Measurements from ENCODE around the gene GLRX5.
"Not testable (repeated sequence)": the region's sequence is repeated elsewhere in the genome, so short reads cannot be mapped to it uniquely, and the experiment has no call there.

GLRX5 gene

GRCh38 chr14:95499354-95499750, 35.5 kb upstream of the GLRX5 start:
- DNase-seq: no peak

GRCh38 chr14:95500201-95500681, 34.6 kb upstream of the GLRX5 start:
- DNase-seq: no peak

DNA sequence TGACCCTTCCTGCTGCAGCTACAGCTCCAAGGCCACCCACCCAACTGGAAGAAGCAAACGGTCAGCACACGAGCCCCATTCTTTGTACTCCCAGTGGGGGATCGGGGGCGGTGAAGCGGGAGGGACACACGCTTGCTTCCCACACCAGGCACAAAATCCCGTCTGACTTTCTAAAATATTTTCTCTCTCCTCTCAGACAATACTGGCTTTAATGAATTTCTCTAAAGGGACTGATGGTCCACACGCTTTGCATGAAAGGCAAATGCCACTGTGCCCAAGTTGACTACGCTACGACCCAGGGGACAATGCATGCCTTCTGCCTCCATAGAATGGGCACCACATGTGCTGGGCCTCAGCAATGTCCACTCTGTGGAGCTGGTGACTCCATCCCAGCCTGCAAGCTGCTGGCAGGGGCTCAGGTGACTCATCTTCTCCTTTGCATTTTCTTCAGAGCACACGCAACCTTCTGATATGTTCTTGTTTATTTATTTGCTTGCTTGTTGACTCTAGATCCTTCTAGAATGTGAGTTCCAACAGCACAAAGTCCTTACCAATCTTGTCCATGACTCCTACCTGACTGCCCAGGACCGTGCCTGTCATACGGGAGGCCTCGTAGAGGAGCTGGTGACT, 34.0 kb upstream of the GLRX5 start:
- DNase-seq: no peak

DNA sequence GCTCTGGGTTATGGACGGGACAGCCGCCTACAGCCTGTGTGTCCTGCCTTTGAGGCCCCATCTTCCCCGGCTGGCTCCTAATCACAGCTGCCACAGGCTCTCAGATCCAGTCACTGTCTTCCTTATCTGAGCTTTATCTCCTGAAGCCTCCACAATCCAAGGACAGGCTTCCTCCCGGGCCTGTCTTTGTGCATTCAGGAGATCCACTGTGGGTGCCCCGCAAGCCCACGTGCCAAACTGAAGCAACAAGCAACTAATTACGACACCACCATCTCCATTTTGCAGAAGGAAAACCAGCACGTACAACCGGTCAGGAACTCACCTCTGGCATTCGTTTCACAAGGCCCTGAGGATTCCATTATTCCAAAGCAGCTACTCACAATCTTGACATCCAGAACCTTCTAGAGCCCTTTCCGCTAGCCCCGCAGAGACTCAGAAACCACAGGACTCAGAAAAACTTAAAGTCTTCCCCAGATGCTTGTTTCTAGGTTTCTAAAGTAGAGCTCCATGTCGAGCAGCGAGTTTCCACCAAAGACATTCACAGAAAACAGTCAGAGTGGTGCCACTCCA, 32.4 kb upstream of the GLRX5 start:
- no peak for DNase-seq

DNA sequence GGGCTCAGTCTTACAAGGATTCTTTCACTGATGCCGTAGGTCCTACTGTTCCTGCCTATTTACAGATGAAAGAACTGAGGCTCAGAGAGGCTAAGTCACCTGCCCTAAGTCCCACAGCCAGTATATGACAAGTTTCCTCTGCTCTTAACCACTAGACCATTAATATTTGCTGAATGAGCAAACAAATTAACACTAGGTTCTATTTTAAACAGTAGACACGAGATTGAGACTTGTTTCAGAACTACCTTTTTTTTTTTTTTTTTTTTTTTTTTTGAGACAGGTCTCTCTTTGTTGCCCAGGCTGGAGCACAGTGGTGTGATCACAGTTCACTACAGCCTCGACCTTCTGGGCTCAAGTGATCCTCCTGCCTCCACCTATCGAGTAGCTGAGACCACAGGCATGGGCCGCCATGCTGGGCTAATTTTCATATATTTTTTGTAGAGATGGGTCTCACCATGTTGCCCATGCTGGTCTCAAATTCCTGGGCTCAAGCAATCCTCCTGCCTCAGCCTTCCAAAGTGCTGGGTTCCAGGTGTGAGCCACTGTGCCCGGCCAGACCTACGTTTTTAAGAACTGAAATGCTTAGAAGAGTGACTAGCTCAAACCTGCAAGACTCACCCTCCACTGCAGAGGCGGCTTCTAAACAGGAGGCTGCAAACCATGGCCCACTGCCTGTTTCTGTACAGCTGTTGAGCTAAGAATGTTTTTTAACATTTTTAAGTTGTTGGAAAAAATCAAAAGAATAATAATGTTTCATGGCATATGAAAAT, 31.3 kb upstream of the GLRX5 start:
- DNase-seq: no peak

DNA sequence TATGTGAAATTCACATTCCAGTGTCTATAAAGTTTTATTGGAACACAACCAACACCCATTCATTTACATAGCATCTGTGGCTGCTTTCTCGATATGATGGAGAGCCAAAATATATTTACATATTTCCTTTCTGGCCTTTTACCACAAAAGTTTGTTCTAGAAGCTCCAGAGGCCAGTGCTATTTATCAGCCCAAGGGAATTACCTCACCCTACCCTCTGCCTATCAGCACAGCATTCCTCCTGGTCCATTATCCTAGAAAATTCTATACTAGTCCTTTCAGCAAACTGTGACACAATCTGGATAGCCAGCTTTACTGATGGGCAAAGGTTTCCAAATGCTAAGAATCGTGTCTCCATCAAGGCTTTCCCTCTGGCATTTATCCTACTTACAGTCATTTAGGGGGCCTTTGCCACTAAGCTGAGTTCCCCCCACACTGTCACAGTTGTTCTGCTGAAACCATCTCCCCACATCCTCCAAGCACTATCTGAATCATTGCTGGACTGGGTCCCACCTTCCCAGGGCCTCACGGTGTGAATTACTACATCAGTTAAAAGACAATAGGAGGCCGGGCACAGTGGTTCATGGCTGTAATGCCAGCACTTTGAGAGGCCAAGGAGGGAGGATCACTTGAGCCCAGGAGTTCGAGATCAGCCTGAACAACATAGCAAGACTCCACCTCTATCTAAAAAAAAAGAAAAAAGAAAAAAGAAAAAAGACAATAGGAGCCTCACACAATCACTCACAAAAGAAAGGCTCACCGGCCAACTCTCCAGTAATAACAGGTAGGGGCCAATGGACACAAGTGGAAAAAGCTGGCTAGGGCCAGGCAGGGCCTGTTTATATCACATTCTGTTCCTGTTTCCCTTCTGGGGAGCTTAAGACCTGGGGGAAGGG, 30.5 kb upstream of the GLRX5 start:
- no peak for DNase-seq

DNA sequence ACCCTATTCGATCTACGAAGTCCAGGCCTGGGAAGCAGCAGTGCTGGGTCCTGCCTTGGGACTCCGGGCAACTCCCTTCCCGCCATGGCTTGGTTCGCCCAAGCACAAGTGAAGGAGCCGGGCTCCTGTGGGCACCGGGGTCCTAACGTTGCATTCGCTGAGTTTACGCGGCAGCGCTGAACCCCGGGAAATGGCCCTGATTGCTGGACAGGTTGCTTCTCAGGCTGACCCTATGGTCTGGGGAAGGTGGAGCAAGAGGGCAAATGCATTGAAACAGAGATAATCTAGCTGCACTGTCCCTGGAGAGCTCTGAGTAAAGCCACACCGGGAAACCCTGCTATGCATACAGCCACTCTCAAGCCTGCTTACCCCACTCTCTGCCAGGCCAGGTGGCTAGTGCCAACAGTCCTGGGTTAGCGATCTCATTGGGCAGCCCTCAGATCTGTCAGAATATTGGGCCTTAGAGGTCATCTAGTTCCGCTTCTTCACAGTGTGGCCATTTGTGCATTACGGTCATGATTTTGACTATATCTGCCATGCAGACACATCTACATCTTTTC, 29.7 kb upstream of the GLRX5 start:
- DNase-seq: no peak

DNA sequence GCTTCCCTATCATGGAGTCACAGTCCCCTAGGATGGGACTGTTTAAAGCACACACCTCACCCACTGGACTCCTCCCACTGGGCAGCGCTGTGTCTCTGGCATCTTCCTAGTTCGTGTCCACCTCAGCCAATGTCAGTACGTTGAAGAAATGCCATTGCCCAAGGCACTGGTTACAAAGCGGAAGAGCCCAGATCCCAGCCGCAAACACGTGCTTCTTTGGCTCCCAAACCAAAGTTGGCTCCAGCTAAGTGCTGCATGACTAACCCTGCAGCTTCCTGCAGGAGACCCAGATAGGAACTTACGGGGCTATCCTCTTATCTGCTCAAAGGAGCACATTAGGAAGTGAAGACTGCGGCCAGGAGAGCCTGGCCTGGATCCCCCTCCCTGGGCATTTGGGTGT, 27.7 kb upstream of the GLRX5 start:
- no peak for DNase-seq

GRCh38 chr14:95507701-95508103, 27.1 kb upstream of the GLRX5 start:
- no peak for DNase-seq

GRCh38 chr14:95508377-95508776, 26.5 kb upstream of the GLRX5 start:
- DNase-seq: no peak

GRCh38 chr14:95509495-95509894, 25.4 kb upstream of the GLRX5 start:
- no peak for DNase-seq

- DNase-seq: not testable (repeated sequence)
Observed at GRCh38 chr14:95510344-95510743, 24.5 kb upstream of the GLRX5 start.

DNA sequence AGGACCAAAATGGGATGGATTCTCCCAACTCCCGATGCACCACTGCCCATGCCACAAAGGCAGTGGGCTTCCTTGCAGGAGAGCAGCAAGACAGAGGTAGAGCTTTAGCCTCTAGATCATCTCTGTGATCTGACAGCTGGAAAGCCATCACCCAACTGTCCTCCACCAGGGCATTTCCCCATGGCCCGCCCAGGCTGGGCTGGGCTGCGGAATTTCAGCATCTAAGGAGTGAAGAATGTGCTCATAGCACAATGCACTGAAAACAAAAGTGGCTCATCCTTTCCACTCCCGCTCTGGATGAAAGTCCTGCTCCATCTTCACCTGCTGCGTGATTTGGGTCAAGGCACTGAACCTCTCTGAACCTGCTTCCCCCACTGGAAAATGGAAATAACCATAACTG, 24.0 kb upstream of the GLRX5 start:
- no peak for DNase-seq

- DNase-seq: no peak
Observed at GRCh38 chr14:95511687-95512086, 23.2 kb upstream of the GLRX5 start.

DNA sequence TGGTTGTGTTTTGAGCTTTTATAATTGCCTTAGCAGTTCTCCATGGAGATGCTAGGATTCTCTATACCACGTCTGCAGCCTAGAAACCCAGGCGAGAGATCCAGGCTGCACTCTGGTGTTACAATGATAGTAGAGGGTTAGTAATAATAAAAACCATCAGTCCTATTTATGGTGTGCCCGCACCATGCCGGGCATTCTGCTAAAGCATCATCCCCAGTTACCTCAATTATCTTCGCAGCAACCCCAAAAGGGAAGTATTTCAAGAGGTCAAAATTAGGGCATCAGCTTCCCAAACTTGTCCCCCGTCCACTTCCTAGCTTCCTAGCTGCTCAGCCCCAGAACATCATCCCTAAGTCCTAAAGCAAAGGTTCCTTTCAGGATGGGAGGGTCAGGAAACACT, 21.6 kb upstream of the GLRX5 start:
- DNase-seq: no peak

DNA sequence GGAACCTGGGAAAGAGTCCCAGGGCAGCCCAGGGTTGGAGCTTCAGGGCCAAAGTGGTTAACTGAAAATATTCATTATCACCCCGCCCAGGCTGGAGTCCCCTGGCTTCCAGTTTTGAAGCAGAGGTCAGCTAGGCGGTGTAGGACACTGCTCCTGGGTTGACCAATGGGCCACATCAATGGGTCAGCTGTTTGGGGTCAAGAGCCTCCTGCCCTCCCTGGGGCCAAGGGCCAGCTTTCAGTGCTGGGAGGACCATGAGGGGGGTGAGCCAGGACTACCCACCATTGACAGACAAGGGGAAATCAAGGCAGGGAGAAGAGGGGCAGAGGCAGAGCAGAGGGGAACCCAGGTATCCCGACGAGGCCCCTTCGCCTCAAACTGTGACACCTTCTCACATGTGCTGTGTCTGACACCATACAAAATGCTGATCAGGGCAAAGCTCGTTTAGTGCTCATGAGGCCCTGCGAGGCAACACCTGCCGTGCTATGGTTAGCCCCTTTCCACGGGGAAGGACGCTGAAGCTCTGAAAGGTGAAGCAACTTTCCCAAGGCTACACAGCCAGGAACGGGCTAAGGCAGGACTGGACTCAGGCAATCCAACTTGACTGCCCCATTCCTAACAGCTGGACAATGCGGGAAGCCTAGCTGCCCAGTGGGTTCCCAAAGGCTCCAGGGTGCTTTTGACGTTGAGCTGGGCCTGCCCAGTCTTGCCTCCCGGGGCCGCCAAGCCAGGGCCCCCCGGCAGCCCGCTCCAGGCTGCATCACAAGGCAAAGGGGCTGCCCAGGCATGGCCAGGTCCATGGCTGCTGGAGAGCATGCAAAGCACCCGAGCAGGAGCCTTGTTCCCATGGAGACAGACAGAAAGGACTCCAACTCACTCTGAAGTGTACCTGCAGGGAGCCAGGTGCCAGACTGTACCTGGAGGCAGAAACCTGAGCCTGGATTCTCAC, 20.4 kb upstream of the GLRX5 start:
- no peak for DNase-seq

- DNase-seq: no peak
Observed at GRCh38 chr14:95515080-95515489, 19.8 kb upstream of the GLRX5 start.

- peak; percentile 78 for DNase-seq
Observed at GRCh38 chr14:95515596-95516552, 19.0 kb upstream of the GLRX5 start.

- no peak for DNase-seq
Observed at GRCh38 chr14:95516554-95517181, 18.2 kb upstream of the GLRX5 start, which contains the start of gene SYNE3. Gene SYNE3, minus strand, starts transcription at chr14:95516650. Its CDS starts 40,829 bp downstream, at chr14:95475821.
